K562 (cell line): Measurements from ENCODE around the gene RAB5B. TPM values are rescaled to one million over a fixed set of nuclear protein-coding genes. Genes with fewer than 3 reads are reported as not detected.

ENCODE experiments used
- AFF1 ChIP-seq, 2 experiments: fragments of 450-650 bp; IDR thresholded peaks; 2 replicates each; pipeline ENCODE4 v1.6.1; 2018; ENCODE audit warnings: mild to moderate bottlenecking in 2 of 2, low read depth in 1 of 2; ENCODE audit not compliant: partially characterized antibody in 2 of 2
- DEAF1 ChIP-seq: fragments of 450-650 bp; formaldehyde crosslinking; IDR thresholded peaks from 2 replicates; pipeline ENCODE4 v1.4.0; 2020; ENCODE audit warnings: mild to moderate bottlenecking, moderate library complexity
- FIP1L1 ChIP-seq: fragments of 200-400 bp; formaldehyde crosslinking; IDR thresholded peaks from 2 replicates; pipeline ENCODE4 v1.6.1; 2018; ENCODE audit warnings: mild to moderate bottlenecking, low read depth, low read length; ENCODE audit not compliant: poor library complexity, severe bottlenecking
- NCOR1 ChIP-seq: fragments of 450-650 bp; IDR thresholded peaks from 2 replicates; pipeline ENCODE4 v1.6.1; 2016; ENCODE audit warnings: mild to moderate bottlenecking, moderate library complexity
- NR2F6 ChIP-seq: fragments of 450-650 bp; formaldehyde crosslinking; IDR thresholded peaks from 2 replicates; pipeline ENCODE4 v1.4.0; 2020; ENCODE audit warnings: mild to moderate bottlenecking
- SMARCA5 ChIP-seq: fragments of 450-650 bp; IDR thresholded peaks from 2 replicates; pipeline ENCODE4 v1.6.1; 2016
- TEAD1 ChIP-seq, 2 experiments: fragments of 450-650 bp in 1 of 2; sonication (generic) in 1 of 2; formaldehyde crosslinking; IDR thresholded peaks; 2 replicates each; pipeline versions ENCODE4 v1.4.0 to v1.8.0; 2020 to 2022; ENCODE audit warnings: mild to moderate bottlenecking in 2 of 2, missing genetic modification reagents in 1 of 2
- TEAD4 ChIP-seq, 2 experiments: sonication (generic) in 1 of 2; formaldehyde crosslinking in 1 of 2; IDR thresholded peaks; 2 replicates each; pipeline versions ENCODE4 v1.6.1 to v1.8.0; 2012 to 2022; ENCODE audit warnings: borderline replicate concordance in 1 of 2, inconsistent platforms in 1 of 2, low read length in 1 of 2, mild to moderate bottlenecking in 1 of 2, missing genetic modification reagents in 1 of 2
- ZNF197 ChIP-seq: fragments of 200-800 bp; sonication (Bioruptor generic); IDR thresholded peaks from 2 replicates; pipeline ENCODE4 v1.6.1; 2016; ENCODE audit warnings: low read depth, missing genetic modification characterization, missing compliant biosample characterization
- ZNF239 ChIP-seq: fragments of 250-450 bp; sonication (Bioruptor Pico); IDR thresholded peaks from 2 replicates; pipeline ENCODE4 v1.4.0; 2020; ENCODE audit warnings: mild to moderate bottlenecking
- ZNF318 ChIP-seq, 2 experiments: fragments of 450-650 bp; IDR thresholded peaks; 2 replicates each; pipeline ENCODE4 v1.6.1; 2016; ENCODE audit warnings: mild to moderate bottlenecking in 2 of 2, borderline replicate concordance in 1 of 2, low read depth in 1 of 2, moderate library complexity in 1 of 2
- ZNF668 ChIP-seq: fragments of 250-450 bp; sonication (Bioruptor Pico); IDR thresholded peaks from 2 replicates; pipeline ENCODE4 v1.8.0; 2022; ENCODE audit warnings: mild to moderate bottlenecking, inconsistent platforms
- polyA plus RNA-seq, 8 experiments: library from polyadenylated mRNA; depleted of rRNA in 4 of 8; stranded (reverse) in 5 of 8; unstranded in 3 of 8; fragments of >200 nt; fragmentation: Nextera tagmentation in 2 of 8; fragmentation: Illumina TruSeq in 1 of 8; extraction: Ambion mirVana in 2 of 8; extraction: Trizol in 1 of 8; gene quantifications; 2 replicates each; pipeline versions ENCODE4 v1.2.1 to v1.2.3, GENCODE V29; 2011 to 2014; ENCODE audit warnings: inconsistent platforms in 1 of 8, missing spikeins in 1 of 8
- total RNA-seq, 7 experiments: library from RNA; depleted of rRNA in 6 of 7; stranded (reverse); fragments of >200 nt in 6 of 7; fragmentation: Illumina TruSeq in 2 of 7; extraction: Trizol in 2 of 7; gene quantifications; 2 replicates each; pipeline versions ENCODE4 v1.2.1 to v1.2.3, GENCODE V29; 2011 to 2021; ENCODE audit warnings: low replicate concordance in 1 of 7

The RAB5B gene
- total and polyA plus RNA-seq, 9 of the 15 experiments (the other 6 are each of a cell fraction or from before 2014, with no cell fraction given), result 6.8 to 73.8 (median 25.2) TPM

- TF ChIP-seq ZNF318 (IDR thresholded peaks at IDR 0.05; ENCODE audit: borderline replicate concordance in 1 of 2, low read depth in 1 of 2) (peak in 1 of 2 experiments; percentile 63; a peak in 2 of 4 replicates), DEAF1 (no peak), AFF1 (IDR thresholded peaks at IDR 0.05; ENCODE audit: low read depth in 1 of 2, partially characterized antibody in 2 of 2) (peak in 1 of 2 experiments; percentile 9), ZNF197 (CRISPR knock-in tag) (peak; percentile 72; the same call in 1 of the 2 replicates), SMARCA5 (no peak), ZNF239 (peak; percentile 51), NR2F6 (no peak), NCOR1 (peak; percentile 27; the same call in 1 of the 2 replicates), ZNF668 (no peak), TEAD4 (IDR thresholded peaks at IDR 0.05; ENCODE audit: low read length) (peak; percentile 91), TEAD4 (CRISPR knock-in tag; IDR thresholded peaks at IDR 0.05; ENCODE audit: borderline replicate concordance) (no peak), FIP1L1 (no peak), TEAD1 (CRISPR knock-in tag; IDR thresholded peaks at IDR 0.05) (peak in 1 of 2 experiments; percentile 89; a peak in 2 of 4 replicates)
Observed at GRCh38 chr12:56010111-56010570, 36.3 kb downstream of the RAB5B start (continued).
